SHP77 treated with DMSO at 0.1 percent for 48 hours (cell line): ENCODE results near the gene GPRC5B.

Source experiments
- DNase-seq: peaks from one replicate; lab custom pipeline; 2025; lab: John Stamatoyannopoulos, UW

Gene GPRC5B

DNA sequence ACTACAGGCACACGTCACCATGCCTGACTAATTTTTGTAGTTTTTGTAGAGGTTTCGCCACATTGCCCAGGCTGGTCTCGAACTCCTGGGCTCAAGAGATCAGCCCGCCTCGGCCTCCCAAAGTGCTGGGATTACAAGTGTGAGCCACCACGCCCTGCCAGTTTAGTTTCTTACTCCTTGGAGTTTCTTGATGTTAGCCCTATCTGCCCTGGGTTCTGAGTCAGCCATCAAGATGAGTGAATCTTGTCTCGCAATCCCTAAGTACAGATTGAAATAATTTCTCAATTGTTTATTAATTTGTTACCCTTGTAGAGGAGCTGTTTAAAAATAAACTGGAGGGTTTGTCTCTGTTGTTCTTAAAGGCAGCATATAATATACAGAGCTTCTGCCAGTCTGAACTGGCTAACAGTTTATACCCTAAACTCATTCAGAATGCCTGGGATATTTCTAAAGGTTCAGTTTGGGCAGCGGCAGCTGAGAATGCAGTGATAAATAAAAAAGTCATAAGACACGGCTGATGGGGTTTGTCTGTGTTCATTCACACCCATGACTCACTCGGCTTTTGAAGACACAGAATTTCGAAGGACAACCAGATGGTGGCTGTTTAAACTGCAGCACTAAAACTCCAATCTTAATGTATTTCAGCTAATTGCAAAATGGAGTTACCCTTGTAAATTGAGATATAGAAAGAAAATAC lies 39.6 kb downstream of the GPRC5B start:
- no peak for DNase-seq

DNA sequence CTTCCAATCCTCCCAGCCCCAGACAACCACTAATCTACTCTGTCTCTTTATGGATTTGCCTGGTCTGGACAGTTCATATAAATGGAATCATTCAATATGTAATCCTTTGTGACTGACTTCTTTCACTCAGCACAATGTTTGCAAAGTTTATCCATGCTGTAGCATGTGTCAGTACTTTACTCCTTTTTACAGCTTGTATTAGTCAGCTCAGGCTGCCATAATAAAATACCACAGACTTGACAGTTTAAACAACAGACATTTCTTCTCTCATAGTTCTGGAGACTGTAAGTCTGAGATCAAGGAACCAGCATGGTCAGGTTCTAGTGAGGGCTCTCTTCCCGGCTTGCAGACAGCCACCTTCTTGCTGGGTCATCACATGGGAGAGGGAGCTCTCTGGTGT lies 41.3 kb downstream of the GPRC5B start:
- DNase-seq = no peak

GRCh38 chr16:19842426-19843157 lies 42.1 kb downstream of the GPRC5B start:
- DNase-seq = no peak

DNA sequence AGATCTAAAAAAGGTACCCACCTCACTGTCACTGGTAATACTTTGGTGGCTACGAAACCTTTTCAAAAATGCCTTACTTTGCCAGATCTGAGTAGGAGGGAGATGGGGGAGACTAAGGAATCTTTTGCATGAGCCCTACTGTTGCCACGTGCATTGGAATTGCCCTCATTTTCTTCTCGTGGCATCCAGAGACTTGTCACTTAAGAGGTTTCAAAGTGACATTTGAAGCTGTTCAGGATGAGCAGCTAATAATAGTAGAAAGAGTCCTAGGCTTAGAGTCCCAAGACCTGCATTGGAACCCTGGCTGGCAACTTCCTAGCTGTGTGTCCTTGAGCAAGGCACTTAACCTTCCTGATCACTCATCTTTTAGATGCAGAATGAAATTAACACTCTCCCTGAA lies 43.5 kb downstream of the GPRC5B start:
- no peak for DNase-seq

DNA sequence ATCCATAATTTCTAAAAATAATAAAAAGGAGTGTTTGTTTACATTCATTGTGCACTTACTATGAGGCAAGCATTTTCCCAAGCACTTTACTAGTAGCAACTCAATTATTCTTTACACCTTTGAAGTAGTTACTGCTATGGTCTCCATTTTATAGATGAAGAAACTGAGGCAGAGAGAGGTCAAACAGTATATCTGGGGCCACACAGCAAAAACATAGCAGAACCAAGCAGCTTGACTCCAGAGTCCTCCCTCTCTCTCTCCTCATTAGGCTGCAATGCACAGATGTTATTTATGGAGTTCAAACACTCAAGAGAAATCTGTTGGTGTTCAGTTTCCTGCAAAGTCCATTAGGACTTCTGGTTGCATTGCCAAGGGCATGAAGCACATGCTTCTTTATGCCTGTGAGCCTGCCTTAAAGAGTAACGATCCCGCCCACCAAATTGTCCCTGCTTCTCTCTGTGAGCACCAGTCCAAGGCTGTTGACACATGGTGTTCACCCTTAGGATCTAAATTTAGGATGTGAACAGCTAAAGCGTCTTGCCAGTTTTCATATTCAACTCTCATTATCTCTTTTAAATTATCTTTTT lies 44.0 kb downstream of the GPRC5B start:
- DNase-seq = peak; percentile 54

DNA sequence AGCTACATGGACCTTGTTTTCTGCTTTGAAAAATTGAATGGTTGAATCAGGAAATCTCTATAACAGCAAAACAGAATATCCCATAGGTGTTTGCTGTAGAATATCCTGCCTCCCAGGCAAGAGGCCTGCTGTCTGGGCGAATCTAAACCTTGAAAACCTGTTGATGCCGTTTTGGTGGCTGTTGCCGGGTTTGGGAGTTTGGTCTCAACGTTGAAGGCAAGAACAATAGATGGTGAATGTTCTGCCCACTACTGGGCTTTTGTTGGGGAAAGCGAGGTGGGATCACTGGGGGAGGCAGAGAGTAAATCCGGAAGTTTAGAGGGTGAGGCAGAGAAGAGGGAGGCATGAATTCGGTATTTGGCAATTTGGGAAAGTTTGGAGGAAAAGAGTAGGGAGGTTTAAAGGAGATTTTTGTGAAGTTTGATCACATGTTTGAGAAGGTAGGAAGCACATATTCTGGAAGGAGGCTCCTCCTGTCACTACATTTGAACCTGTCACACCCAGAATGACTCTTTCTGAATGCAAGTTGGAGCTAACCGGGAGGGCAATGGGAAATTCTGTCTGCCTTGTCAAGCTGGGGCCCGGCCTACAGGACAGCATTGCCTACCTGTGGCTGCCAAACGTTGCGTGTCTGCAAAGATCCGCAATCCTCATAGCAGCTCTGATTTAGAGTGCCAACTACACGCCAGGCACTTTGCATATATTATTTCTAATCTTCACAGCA lies 46.5 kb downstream of the GPRC5B start:
- DNase-seq = no peak

GRCh38 chr16:19837331-19837980 lies 47.2 kb downstream of the GPRC5B start:
- DNase-seq = no peak

GRCh38 chr16:19835968-19836421 lies 48.7 kb downstream of the GPRC5B start:
- no peak for DNase-seq

GRCh38 chr16:19835196-19835595 lies 49.5 kb downstream of the GPRC5B start:
- no peak for DNase-seq

DNA sequence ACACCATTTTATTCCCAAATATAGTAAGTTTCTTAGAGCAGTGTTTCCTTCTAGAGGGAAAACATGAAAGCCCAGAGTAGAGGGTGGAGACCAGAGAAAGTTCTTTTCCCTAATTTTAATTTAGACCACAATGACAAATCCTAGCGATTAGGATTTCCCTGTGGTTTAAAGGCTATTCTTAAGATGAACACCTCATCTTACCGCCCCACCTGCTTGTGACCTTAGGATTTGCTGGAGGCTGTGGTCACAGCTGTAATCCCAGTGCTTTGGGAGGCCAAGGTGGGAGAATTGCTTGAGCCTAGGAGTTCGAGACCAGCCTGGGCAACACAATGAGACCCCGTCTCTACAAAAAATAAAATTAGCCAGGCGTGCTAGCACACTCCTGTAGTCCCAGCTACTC lies 51.1 kb downstream of the GPRC5B start:
- DNase-seq = no peak

GRCh38 chr16:19833176-19833575 lies 51.5 kb downstream of the GPRC5B start:
- no peak for DNase-seq

DNA sequence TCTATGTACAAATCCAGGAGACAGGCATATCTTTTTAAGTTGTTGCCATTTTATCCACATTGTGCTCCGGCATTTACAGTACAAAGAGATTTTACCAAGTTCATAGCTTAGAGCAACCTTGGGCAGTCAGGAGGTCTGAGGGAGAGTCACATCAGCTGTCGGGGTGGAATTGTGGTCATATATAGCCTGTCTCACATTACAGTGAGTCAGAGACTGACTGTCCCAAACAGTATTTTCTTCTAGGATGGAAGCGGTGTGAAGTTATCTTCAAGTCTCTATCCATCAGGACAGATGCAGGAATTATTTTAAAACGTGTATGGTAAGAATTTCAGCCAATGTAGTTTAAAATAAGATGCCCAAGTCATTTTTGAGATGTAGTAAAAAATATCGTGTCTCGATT lies 53.0 kb downstream of the GPRC5B start:
- no peak for DNase-seq

DNA sequence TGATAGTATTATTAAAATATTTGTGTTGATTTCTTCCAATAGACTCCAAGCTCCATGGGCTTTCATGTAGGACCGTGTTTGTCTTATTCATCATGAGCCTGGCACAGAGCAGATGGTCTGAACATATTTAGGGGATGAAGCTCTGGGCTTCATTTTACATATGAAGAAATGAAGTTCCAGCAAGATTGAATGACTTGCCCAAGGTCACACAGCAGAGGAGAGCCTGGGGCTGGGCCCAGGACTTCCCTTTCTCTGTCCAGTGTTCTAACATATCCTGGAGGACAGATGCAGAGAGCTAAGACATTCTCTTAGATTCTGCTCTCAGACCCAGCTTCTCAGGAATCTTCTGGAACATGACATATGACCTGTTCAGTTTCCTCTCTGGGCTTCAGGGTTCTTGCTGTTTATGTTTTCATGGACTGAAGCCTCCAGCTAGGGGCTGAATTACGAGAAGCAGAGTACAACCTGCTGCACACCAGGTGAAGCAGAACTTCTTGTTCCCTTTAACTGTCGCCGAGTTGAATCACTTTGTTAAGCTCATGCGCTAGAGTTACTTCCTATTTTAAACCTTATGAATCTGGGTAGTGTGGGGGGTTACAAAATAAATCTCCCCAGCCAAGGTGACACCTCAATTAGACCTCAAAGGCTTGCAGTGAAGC lies 53.6 kb downstream of the GPRC5B start:
- DNase-seq = no peak

DNA sequence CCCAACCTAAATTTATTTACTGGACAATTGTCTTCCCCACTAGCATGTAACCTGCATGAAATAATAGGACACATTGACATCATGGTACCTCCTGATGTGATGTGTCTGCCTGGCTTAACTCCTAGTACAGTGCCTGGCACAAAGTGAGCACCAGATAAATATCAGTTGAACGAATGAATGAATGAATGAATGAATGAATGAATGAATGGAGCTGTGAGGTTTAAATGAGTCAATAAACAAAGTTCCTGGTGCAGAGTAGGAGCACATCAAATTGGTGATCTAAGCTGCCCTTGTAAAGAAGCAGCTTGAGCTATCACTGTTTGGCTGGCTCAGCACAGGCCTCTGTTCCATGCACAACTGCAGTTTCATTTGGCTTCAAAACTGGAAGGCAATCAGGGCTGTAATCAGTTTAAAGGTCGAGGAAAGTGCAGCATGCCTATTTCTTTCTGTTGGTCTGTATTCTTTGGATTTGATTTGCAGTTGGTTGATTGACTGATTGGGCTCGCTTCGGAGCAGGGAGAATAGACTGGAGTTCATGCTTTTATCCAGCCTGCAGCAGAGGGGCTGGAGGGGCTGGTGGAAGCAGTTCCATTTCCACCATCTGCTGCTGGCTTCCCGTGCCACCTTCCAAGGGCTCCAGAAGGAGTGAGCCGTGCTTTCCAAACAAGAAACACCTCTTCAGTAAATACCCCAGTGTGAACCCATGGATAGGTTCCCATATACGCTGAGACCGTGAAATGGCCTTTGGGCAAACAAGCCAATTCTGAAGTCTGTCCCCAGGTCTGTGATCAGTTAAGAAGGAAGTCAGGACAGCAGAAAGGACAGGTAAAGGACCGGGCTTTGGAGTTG lies 54.6 kb downstream of the GPRC5B start:
- DNase-seq = no peak

- DNase-seq = no peak
Measured at GRCh38 chr16:19824216-19824615, 60.4 kb downstream of the GPRC5B start.

DNA sequence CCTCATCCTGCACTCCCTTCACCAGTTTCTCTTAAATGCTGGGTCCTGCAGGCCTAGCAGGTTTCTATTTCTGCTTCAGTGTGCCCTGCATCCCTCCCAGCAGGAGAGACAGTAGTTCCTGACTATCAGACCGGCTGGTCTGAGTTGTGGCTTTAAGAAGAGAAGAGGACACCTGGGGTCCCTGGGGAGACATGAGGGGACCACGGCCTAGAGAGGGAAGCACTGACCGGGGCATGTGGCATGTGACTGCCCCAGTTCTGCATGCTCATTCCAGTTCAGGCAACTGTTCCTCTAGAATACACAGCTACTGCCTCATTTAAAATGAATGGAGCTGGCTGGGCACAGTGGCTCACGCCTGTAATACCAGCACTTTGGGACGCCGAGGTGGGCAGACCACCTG lies 61.3 kb downstream of the GPRC5B start:
- no peak for DNase-seq

GRCh38 chr16:19822533-19822932 lies 62.1 kb downstream of the GPRC5B start:
- DNase-seq = no peak

DNA sequence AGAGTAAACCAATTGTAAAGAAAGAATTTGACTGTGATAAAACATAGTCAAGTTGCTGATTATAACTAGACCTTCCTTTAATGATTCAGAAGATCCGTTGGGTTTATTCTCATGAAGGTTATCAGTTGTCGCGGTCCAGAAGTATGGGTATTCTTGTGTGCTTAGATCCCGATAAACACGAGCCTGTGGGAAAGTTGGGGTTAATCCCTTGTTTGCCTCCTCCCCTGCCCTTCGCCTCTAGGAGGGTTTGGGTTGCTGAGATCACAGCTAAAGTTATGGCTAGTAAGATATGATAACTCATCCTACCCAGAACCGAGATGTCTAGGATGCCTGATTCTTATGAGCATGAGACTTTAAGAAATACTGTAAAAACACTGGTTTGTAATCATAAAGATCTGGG lies 66.8 kb downstream of the GPRC5B start:
- no peak for DNase-seq

GRCh38 chr16:19817122-19817521 lies 67.5 kb downstream of the GPRC5B start:
- no peak for DNase-seq

DNA sequence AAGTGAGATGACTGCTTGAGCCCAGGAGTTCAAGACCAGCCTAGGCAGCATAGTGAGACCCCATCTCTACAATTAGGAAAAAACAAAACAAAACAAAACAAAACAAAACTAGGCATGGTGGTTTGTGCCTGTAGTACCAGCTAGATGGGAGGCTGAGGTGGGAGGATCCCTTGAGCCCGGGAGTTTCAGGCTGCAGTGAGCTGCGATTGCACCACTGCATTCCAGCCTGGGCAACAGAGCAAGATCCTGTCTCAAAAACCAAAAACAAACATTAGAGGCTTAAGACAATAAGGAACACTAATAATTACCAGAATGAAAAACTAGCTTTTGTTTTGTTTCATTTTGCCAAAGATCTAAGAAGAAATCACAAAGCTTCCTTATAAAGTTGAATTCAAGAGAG lies 69.2 kb downstream of the GPRC5B start:
- DNase-seq = no peak

DNA sequence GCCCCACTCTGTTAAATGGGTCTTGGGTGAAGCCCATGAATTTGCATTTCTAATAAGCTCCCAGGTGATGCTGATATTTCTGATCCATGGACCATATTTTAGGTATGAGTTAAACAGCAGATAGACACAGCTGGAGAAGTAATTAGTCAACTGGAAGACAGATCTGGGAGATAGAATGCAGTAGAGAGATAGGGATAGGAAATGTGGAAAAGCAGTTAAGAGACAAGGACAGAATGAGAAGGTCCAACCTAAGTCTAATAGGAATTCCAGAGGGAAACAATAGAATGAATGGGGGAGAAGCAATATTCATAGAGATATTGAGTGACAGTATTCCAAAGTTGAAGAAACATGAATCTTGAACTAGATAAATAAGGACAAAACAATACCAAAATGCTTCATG lies 71.7 kb downstream of the GPRC5B start:
- DNase-seq = no peak
